GM13976 (cell line): Measurements from ENCODE around the gene WDR31.

Experiments used
- DNase-seq: peaks from one replicate; pipeline ENCODE4 v3.0.0; 2012; ENCODE audit warnings: low spot score
- CTCF ChIP-seq: IDR thresholded peaks from 2 replicates; pipeline ENCODE4 v1.5.1; 2012; ENCODE audit warnings: borderline replicate concordance, mild to moderate bottlenecking; ENCODE audit not compliant: insufficient read depth; ENCODE audit errors: extremely low read depth, missing control alignments, control extremely low read depth
- in situ Hi-C: fragments of 300-500 bp; cut with MboI; formaldehyde crosslinking; loops from one replicate; pipeline ENCODE4 v1.12.0; 2022; ENCODE audit warnings: low sequenced_read_pairs, mixed read lengths, inconsistent platforms; ENCODE audit not compliant: unreplicated experiment

Gene WDR31

GRCh38 chr9:113309204-113309813 is 30.8 kb downstream of the WDR31 start:
- peak; percentile 64 for DNase-seq
- in situ Hi-C loops, result no loop called here
- peak; percentile 46 for TF ChIP-seq CTCF

DNA sequence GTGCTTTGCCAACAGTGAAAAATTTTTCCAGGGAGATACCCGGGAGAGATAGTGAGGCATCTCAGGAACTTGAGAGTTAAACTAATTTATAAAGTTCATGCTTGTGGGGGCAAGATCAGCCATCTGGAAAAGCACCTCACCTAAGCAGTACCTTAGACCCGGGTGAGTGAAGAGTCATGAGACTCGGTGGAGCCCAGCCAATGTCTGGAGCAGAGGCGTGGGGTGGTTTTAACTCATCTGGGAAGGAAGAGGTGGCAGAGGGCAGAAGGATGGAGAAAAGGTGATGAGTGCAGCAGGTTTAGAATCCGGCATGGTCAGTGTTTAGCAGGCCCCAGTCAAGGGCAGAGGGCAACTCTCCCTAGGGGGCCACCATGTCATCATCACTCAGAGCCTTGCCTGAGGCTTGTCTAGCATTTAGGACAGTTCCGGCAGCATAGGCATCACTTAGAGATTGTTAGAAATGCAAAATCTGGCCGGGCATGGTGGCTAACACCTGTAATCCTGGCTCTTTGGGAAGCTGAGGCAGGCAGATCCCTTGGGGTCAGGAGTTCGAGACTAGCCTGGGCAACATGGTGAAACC is 32.6 kb downstream of the WDR31 start:
- no peak for TF ChIP-seq CTCF
- in situ Hi-C loops, result no loop called here
- no peak for DNase-seq

DNA sequence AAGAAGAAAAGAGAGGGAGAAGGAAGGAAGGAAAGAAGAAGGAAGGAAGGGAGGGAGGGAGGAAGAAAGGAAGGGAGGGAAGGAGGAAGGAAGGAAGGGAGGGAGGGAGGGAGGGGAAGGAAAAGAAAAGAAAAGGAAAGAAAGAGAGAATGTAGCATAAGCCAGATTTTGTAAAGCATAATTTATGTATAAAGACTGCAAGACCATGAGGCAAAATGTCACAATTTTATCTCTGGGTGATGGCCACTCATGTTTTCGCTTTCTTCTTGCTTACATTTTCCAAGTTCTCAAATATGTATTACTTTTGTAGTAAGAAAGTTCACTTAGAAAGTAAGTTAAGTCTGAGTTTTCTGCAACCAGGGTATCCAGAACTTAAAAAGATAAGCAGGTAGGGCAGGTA is 33.5 kb downstream of the WDR31 start:
- no peak for DNase-seq
- TF ChIP-seq CTCF, result no peak
- in situ Hi-C loops, result no loop called here

- TF ChIP-seq CTCF, result no peak
- no peak for DNase-seq
- in situ Hi-C loops, result no loop called here
Observed at GRCh38 chr9:113302792-113303418, 37.2 kb downstream of the WDR31 start, which contains the start of gene RNF183. TSS of gene RNF183 (minus strand) at chr9:113303376. CDS start at chr9:113298184, 5,192 bp downstream.

DNA sequence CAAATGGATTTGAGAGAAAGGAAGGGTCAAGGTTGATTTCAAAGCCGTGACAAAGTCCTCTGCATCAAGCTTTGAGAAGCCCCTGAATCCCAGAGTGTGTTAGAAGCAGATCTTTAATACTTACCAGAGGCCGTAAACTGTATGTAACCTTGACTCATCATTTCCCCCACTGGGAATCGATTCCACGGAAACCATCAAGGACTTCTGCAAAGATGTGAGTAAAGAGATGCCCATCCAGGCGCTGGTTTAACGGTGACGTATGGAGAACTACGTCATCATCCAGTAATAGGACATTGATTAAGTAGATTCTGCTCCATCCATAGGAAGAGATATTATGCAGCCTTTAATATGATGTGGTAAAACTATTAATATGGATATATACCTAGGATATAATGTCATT is 38.5 kb downstream of the WDR31 start:
- in situ Hi-C loops, result no loop called here
- no peak for TF ChIP-seq CTCF
- DNase-seq, result no peak

- in situ Hi-C loops, result no loop called here
- no peak for TF ChIP-seq CTCF
- DNase-seq, result no peak
Observed at GRCh38 chr9:113299800-113300292, 40.2 kb downstream of the WDR31 start.
